H1 (cell line): ENCODE measurements around the gene BPIFB3. TPM values are rescaled to one million over a fixed set of nuclear protein-coding genes. Genes with fewer than 3 reads are reported as not detected.

ENCODE experiments used
- CTCF ChIA-PET: fragments of 300-600 bp; sonication (Branson Sonifier 250); formaldehyde crosslinking; loops from one replicate; lab custom pipeline; 2021; ENCODE audit not compliant: partially characterized antibody; lab: Charles Lee
- POLR2A ChIA-PET: fragments of 300-600 bp; sonication (Branson Sonifier 250); formaldehyde crosslinking; loops from one replicate; lab custom pipeline; 2021; ENCODE audit warnings: inconsistent platforms; ENCODE audit not compliant: partially characterized antibody; lab: Charles Lee
- DNase-seq, 2 experiments: peaks; one replicate each; pipeline versions ENCODE4 v3.0.0 to v3.0.0-alpha.2; 2010 to 2022; ENCODE audit warnings: low spot score in 2 of 2, low read depth in 1 of 2, mixed read lengths in 1 of 2
- FAIRE-seq: peaks from 2 replicates; lab custom pipeline; 2011; peaks lifted over from hg19 to GRCh38; lab: Jason Lieb, UNC
- H2AFZ ChIP-seq: 2 replicates; pipeline ENCODE4 v1.8.1; 2012; ENCODE audit warnings: low read length, inconsistent platforms
- H2AK5ac ChIP-seq: 2 replicates; pipeline ENCODE4 v1.6.1; 2013; ENCODE audit warnings: low read depth, low read length
- H2BK120ac ChIP-seq: replicated peaks from 2 replicates; pipeline ENCODE3; 2013; ENCODE audit warnings: low read depth, low read length, inconsistent platforms
- H2BK12ac ChIP-seq: 2 replicates; pipeline ENCODE4 v1.6.1; 2013; ENCODE audit warnings: low read depth, low read length
- H2BK15ac ChIP-seq: 2 replicates; pipeline ENCODE4 v1.6.1; 2013; ENCODE audit warnings: low read length
- H2BK20ac ChIP-seq: 2 replicates; pipeline ENCODE4 v1.6.1; 2013; ENCODE audit warnings: low read length
- H2BK5ac ChIP-seq: 2 replicates; pipeline ENCODE4 v1.6.1; 2013; ENCODE audit warnings: low read depth, low read length
- H3K14ac ChIP-seq: 2 replicates; pipeline ENCODE4 v1.6.1; 2013; ENCODE audit warnings: inconsistent platforms; ENCODE audit not compliant: insufficient read length
- H3K18ac ChIP-seq: 2 replicates; pipeline ENCODE4 v1.6.1; 2013; ENCODE audit warnings: low read length; ENCODE audit errors: extremely low read depth
- H3K23ac ChIP-seq: 2 replicates; pipeline ENCODE4 v1.6.1; 2013; ENCODE audit warnings: inconsistent platforms; ENCODE audit not compliant: insufficient read length
- H3K23me2 ChIP-seq: 2 replicates; pipeline ENCODE4 v1.6.1; 2013; ENCODE audit warnings: low read depth, low read length
- H3K27ac ChIP-seq: 2 replicates; pipeline ENCODE4 v1.6.1; 2011; ENCODE audit warnings: low read depth, low read length, inconsistent platforms
- H3K27me3 ChIP-seq, 4 experiments: replicated peaks in 1 of 4; 1 replicate in 1 of 4; 2 replicates in 3 of 4; pipeline versions ENCODE4 v1.6.1 to v1.8.1; 2011 to 2013; ENCODE audit warnings: low read length in 3 of 4, mild to moderate bottlenecking in 3 of 4, inconsistent platforms in 2 of 4, mixed read lengths in 2 of 4, moderate library complexity in 1 of 4; ENCODE audit not compliant: control insufficient read depth in 3 of 4, insufficient read depth in 3 of 4; ENCODE audit errors: extremely low read depth in 1 of 4
- H3K36me3 ChIP-seq, 4 experiments: 2 replicates each; pipeline versions ENCODE4 v1.6.1 to v1.8.1; 2011 to 2013; ENCODE audit warnings: mild to moderate bottlenecking in 4 of 4, low read length in 3 of 4, moderate library complexity in 2 of 4, control low read depth in 1 of 4, inconsistent platforms in 1 of 4; ENCODE audit not compliant: insufficient read depth in 4 of 4, control insufficient read depth in 2 of 4
- H3K4ac ChIP-seq: replicated peaks from 2 replicates; pipeline ENCODE3; 2013; ENCODE audit warnings: low read length, low read depth, mixed read lengths, inconsistent platforms; ENCODE audit not compliant: insufficient read length
- H3K4me1 ChIP-seq, 4 experiments: replicated peaks in 1 of 4; 1 replicate in 1 of 4; 2 replicates in 3 of 4; pipeline versions ENCODE4 v1.6.1 to v1.8.1; 2011 to 2013; ENCODE audit warnings: low read length in 3 of 4, inconsistent platforms in 2 of 4, mixed read lengths in 1 of 4; ENCODE audit not compliant: insufficient read depth in 4 of 4, control insufficient read depth in 3 of 4
- H3K4me2 ChIP-seq, 2 experiments: 2 replicates each; pipeline versions ENCODE4 v1.6.1 to v1.8.1; 2011 to 2013; ENCODE audit warnings: low read depth in 2 of 2, low read length in 2 of 2, control low read depth in 1 of 2, inconsistent platforms in 1 of 2, mild to moderate bottlenecking in 1 of 2; ENCODE audit not compliant: insufficient read depth in 1 of 2
- H3K4me3 ChIP-seq, 4 experiments: fragments of 200-600, 300-600 bp in 1 of 4; sonication (generic), shearing (Covaris generic), sonication (Bioruptor Twin) in 1 of 4; 2 replicates each; pipeline versions ENCODE4 v1.5.1 to v1.8.1; 2011 to 2016; ENCODE audit warnings: low read length in 4 of 4, low read depth in 3 of 4, control low read depth in 2 of 4, inconsistent platforms in 2 of 4, mild to moderate bottlenecking in 2 of 4, mixed read lengths in 1 of 4, moderate library complexity in 1 of 4; ENCODE audit not compliant: insufficient read depth in 2 of 4; ENCODE audit errors: extremely low read depth in 1 of 4
- H3K56ac ChIP-seq: replicated peaks from 2 replicates; pipeline ENCODE3; 2013; ENCODE audit warnings: low read depth, mild to moderate bottlenecking, mixed read lengths, low read length, inconsistent platforms; ENCODE audit not compliant: insufficient read length
- H3K79me1 ChIP-seq: 2 replicates; pipeline ENCODE4 v1.6.1; 2013; ENCODE audit warnings: low read depth, low read length, control low read depth
- H3K79me2 ChIP-seq, 2 experiments: 2 replicates each; pipeline versions ENCODE4 v1.6.1 to v1.8.1; 2012 to 2013; ENCODE audit warnings: low read length in 2 of 2, mild to moderate bottlenecking in 2 of 2, inconsistent platforms in 1 of 2; ENCODE audit not compliant: insufficient read depth in 2 of 2, control insufficient read depth in 1 of 2
- H3K9ac ChIP-seq, 4 experiments: replicated peaks in 1 of 4; 1 replicate in 1 of 4; 2 replicates in 3 of 4; pipeline versions ENCODE4 v1.6.1 to v1.8.1; 2011 to 2013; ENCODE audit warnings: low read depth in 3 of 4, low read length in 3 of 4, control low read depth in 2 of 4, mild to moderate bottlenecking in 2 of 4, moderate library complexity in 2 of 4, inconsistent platforms in 1 of 4; ENCODE audit errors: extremely low read depth in 1 of 4
- H3K9me3 ChIP-seq, 2 experiments: 2 replicates each; pipeline versions ENCODE4 v1.6.1 to v1.8.1; 2012 to 2013; ENCODE audit warnings: mild to moderate bottlenecking in 2 of 2, moderate library complexity in 2 of 2, control low read depth in 1 of 2, inconsistent platforms in 1 of 2, low read depth in 1 of 2, low read length in 1 of 2, mixed read lengths in 1 of 2; ENCODE audit not compliant: insufficient read depth in 2 of 2
- H4K20me1 ChIP-seq, 2 experiments: replicated peaks in 1 of 2; 2 replicates each; pipeline versions ENCODE3 to v1.8.1; 2011 to 2013; ENCODE audit warnings: inconsistent platforms in 2 of 2, low read length in 2 of 2, mild to moderate bottlenecking in 1 of 2; ENCODE audit not compliant: insufficient read depth in 2 of 2, control insufficient read depth in 1 of 2
- H4K5ac ChIP-seq: 2 replicates; pipeline ENCODE4 v1.6.1; 2013; ENCODE audit warnings: low read length, low read depth, mixed read lengths, inconsistent platforms; ENCODE audit not compliant: insufficient read length
- H4K8ac ChIP-seq: 2 replicates; pipeline ENCODE4 v1.8.0; 2013; ENCODE audit warnings: mild to moderate bottlenecking, moderate library complexity, low read length, inconsistent platforms; ENCODE audit not compliant: insufficient read depth; ENCODE audit errors: extremely low read depth
- H4K91ac ChIP-seq: replicated peaks from 2 replicates; pipeline ENCODE3; 2013; ENCODE audit warnings: low read length, mixed read lengths, inconsistent platforms; ENCODE audit not compliant: insufficient read length
- SP1 ChIP-seq: IDR thresholded peaks from 2 replicates; pipeline ENCODE4 v1.6.1; 2011; ENCODE audit warnings: low read depth, low read length
- SP2 ChIP-seq: IDR thresholded peaks from 2 replicates; pipeline ENCODE4 v1.6.1; 2012; ENCODE audit warnings: mild to moderate bottlenecking, low read length, inconsistent platforms
- WGBS, 2 experiments: shearing (Covaris generic) in 1 of 2; methylation state at CpG; one replicate each; pipeline versions ENCODE4 v1.1.6 to v1.1.7; 2013 to 2015; ENCODE audit warnings: low lambda C conversion rate in 2 of 2, mixed read lengths in 2 of 2, inconsistent platforms in 1 of 2, low coverage in 1 of 2, missing lambda C conversion rate in 1 of 2; ENCODE audit not compliant: insufficient replicate concordance in 2 of 2, insufficient coverage in 1 of 2, insufficient read length in 1 of 2; ENCODE audit errors: extremely low coverage in 1 of 2, missing lambda C conversion rate in 1 of 2; 5-methylcytosine and 5-hydroxymethylcytosine counted together
- polyA plus RNA-seq, 7 experiments: library from polyadenylated mRNA; depleted of rRNA in 3 of 7; stranded (reverse) in 5 of 7; unstranded in 2 of 7; fragments of >200 nt in 5 of 7; fragments of 200-250 nt in 2 of 7; gene quantifications; 1 replicate in 5 of 7; 2 replicates in 1 of 7; 4 replicates in 1 of 7; pipeline versions ENCODE4 v1.2.1 to v1.2.3, GENCODE V29; 2011 to 2013; ENCODE audit warnings: missing spikeins in 2 of 7, mixed read lengths in 2 of 7
- total RNA-seq: library from RNA; stranded (reverse); fragmentation: NEBNext Ultra II Directional; extraction: Animal tissue kit (Norgen Biotek cat#: 25700); gene quantifications from 2 replicates; pipeline ENCODE4 v1.2.1, GENCODE V29; 2021

The BPIFB3 gene
- total and polyA plus RNA-seq, 2 of the 8 experiments (the other 6 are each of a cell fraction or from before 2014, with no cell fraction given), result not detected

GRCh38 chr20:33079259-33079658, 25.6 kb downstream of the BPIFB3 start, which contains the start of gene BPIFB4:
Gene BPIFB4, plus strand, starts transcription at chr20:33079643. Its CDS starts 1,884 bp downstream, at chr20:33081527.
- Histone ChIP-seq H3K18ac (no peak within 1 kb of the TSS), H3K23me2 (peaks cover 8% of the 10 kb centered on the region; the same call in 1 of the 2 replicates), H2BK20ac (no peak within 1 kb of the TSS), H3K4ac (no peak within 1 kb of the TSS), H2BK15ac (no peak within 1 kb of the TSS), H2BK12ac (no peak within 1 kb of the TSS), H4K91ac (no peak within 1 kb of the TSS), H3K9ac (no peak within 1 kb of the TSS), H2AFZ (no peak within 1 kb of the TSS), H3K79me2 (no peaks in the 10 kb centered on the region), H4K20me1 (peaks cover 0 to 2% of the 10 kb centered on the region in 2 experiments), H3K4me2 (no peak within 1 kb of the TSS), H2AK5ac (no peak within 1 kb of the TSS), H3K14ac (no peak within 1 kb of the TSS), H3K9me3 (no peaks in the 10 kb centered on the region), H3K27me3 (no peaks in the 10 kb centered on the region), H3K4me1 (no peaks in the 10 kb centered on the region), H3K4me3 (no peak within 1 kb of the TSS), H3K36me3 (no peaks in the 10 kb centered on the region), H4K8ac (no peak within 1 kb of the TSS), H3K23ac (no peak within 1 kb of the TSS), H3K56ac (no peak within 1 kb of the TSS), H2BK120ac (no peak within 1 kb of the TSS), H2BK5ac (no peak within 1 kb of the TSS), H3K79me1 (no peaks in the 10 kb centered on the region), H4K5ac (no peak within 1 kb of the TSS), H3K27ac (no peak within 1 kb of the TSS)
- ChIA-PET POLR2A (no interaction called here), CTCF (interaction anchor here (0.5 to 1.4 kb wide), 3 partner anchors 17 to 346 kb away, joined by 3 to 4 read pairs (median 3); no protein-coding TSS in a partner anchor)
- TF ChIP-seq SP1, result no peak
- no peak for TF ChIP-seq SP2
- FAIRE-seq (no peak), DNase-seq (no peak)
- WGBS, 2 experiments, result 88% methylated on average over 2 of the region's 2 CpGs; no CpG with 5 or more reads in 1 of the 2 experiments
